ENCODE data around the gene OPN3.
A peak's percentile ranks its signal among the peaks of the same experiment; 100 is the strongest.

OPN3 gene

DNA sequence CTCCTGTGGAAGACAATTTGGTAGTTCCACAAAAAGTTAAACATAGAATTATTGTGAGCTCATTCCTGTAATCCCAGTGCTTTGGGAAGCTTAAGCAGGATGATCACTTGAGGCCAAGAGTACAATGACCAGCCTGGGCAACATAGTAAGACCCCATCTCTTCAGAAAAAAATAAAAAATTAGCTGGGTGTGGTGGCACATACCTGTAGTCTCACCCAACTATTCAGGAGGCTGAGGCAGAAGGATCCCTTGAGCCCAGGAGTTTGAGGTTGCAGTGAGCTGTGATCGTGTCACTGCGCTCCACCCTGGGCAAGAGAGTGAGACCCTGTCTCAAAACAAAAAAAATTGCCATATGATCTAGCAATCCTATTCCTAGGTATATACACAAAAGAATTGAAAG lies 4.1 kb upstream of the OPN3 start:
- no peak for DNase-seq

DNA sequence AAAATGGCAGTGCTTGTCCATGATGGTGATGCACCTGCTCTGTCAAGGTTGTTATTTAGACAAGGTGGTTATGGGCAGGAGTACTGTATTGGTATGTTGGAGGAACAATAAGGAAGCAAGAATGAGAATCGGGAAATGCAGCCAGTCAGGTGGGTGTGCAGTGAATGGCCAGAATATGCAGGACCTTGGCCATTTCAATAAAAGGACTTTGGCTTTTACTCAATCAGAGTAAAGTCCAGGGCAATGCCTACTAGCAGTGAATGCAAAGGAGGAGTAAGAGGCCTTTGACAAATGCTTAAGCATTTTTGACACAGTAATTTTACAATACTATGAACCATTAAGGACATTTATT lies 2.4 kb upstream of the OPN3 start:
- no peak for DNase-seq

DNA sequence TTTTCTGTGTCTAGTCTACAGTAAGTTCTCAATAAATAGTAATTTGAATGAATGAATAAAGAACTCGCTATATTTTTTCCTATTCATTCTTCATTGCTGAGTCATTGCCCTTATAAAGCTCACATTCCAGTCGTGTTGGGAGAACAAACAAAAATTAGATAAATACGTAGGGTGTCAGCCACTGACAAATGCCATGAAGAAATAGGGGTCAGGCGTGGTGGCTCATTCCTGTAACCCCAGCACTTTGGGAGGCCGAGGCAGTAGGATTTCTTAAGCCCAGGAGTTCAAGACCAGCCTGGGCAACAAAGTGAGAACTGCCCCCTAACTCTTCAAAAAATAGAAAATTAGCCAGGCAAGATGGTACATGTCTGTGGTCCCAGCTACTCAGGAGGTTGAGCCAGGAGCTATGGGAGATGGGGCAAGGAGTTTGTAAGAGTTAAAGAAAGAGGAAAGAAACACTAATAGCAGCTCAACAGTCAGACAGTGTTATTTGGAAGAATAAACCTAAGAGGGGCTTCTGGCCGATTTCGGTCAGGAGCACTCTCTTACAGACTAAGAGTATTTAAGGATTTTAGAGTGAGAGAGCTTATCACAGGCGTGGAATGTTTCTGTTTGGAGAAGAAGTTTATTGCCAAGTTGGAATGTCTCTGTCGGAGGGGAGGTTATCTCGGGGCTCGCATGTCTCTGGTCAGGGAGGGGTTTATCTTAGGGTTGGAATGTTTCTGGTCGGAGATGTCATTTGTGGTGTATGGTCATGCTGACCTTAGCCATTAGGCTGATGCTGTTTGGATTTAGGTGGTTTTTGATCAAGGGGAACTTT lies 1.8 kb upstream of the OPN3 start:
- no peak for DNase-seq

DNA sequence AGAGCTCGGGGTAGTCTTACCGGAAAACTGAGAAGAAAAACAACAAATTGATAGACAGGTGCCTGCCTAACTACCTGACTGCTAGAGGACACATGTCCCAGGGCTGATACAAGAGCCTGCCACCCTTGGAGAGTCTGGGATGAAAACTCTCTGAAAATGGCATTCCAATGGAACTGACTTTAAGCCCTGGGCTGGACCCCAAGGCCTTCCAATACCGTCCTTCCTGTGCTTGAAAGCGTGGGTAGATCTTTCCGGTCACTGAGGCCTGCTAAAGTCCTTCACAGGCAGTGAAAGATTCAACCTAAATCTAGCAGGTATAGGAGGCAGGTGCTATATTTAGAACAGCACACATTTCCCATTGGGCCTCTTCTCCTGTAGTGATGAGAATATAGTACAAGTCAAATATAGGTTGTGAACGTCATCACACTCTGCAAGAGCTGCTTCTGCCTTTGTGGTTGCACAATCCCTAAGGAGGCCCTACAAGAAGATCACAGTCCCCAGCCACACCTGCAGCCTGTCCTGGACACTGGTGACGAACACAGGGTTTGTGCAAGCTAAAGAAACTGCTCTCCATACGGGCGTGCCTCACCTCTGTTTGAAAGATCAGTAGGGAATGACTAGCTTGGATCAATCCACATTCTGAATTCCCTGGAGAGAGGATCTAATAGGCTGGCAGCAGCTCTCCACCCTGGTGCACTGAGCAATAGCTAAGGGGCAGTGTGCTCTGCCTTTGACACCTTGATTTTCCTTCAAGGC lies 876 bp upstream of the OPN3 start:
- DNase-seq: no peak

DNA sequence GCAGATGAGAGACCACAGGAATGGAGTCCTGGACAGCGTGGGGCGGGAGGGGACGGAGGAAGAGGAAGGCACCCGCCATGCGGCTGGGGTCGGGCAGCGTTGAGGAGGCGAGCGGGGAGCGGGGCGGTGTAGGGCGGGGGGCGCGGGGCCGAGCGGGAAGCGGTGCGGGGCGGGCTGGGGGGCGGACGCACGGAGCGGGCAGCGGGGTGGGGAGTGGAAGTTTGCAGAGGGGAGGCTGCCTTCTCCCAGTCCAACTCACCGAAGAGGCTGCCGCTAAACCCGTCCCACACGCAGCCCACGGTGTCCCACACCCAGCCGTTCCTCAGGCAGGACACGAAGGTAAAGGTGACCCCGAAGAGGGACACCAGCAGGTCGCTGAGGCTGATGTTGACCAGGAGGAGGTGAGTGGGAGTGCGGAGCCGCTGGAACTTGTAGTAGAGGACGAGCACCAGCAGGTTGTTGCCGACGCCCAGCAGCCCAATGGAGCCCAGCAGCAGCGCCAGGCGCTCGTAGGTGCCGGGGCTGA lies 483 bp downstream of the OPN3 start:
- DNase-seq: peak; percentile 23 to 57 (median 26)

DNA sequence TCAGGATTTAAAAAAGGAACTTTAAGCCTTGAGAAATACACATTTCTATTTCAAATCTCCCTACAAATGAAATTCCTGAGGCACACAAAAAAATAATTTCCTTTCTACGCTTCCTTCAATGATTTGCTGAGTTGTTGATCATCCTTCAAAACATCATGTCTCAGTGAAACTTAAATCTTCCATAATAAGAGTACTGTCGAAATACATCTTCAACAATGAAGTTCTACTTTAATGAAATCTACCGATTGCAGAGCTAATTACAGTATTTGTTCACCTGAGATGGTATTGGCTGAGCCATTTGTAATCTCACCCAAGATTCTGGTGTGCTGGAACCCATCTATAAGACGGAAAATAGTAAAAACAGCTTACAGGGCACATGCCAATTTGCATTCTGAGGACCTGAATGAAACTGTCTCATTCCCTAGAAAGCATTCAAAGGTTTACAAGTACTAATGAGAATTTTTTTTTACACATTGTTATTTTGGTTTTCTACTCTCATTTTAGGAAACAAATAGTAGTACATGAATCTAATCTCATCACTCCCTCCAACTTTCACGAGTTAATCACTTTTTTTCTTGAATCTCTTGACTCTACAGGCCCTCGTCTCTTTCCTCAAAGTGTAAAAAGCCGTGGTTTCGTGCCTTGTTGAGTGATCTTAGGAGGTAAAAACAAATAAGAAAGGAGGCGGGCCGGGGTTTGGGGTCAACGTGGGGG lies 1.1 kb downstream of the OPN3 start:
- no peak for DNase-seq

DNA sequence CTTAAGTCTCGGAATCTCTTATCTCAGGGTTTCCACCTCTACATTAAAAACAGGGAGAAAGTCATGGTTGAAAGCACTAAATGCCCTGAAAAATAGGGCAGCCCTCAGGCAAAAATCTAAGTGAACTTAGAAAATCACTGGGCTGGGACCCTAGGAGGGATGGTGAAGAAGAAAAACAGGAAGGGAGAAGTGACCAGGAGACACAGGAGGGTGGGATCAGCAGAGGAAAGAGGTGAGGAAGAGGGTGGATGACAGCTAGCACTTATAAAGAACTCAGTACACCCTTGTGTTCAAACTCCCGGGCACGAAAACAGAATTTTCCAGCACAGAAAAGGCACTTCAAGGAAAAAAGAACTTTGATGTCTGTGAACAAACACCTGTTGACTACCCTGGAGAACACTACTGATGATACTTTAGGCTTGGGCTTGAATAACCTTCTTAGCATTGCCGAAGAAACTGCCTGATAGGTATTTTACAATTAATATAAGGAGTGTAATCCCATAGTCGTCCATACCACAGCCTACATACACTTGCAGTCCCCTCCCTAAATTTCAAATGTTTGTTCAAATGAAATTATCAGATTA lies 2.0 kb downstream of the OPN3 start:
- no peak for DNase-seq

DNA sequence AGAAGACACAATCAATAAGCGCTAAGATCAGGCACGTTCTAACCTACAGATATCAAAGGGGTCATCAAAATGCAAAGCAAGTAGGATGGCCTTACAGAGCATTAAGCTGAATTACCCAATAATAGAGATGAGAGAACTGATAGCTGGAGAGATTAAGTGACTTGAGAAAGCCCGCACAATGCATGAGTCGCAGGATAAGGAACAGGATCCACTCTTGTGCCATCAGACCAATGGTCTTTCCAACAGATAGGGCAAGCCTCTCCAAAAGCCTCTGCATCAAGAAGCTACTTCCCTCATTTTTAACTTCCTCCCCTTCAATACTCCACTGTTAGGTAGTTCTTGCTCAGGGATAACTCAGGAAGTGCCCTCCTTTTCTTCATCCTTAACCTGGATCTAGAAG lies 2.6 kb downstream of the OPN3 start:
- DNase-seq: peak; percentile 56 to 70 (median 61)

DNA sequence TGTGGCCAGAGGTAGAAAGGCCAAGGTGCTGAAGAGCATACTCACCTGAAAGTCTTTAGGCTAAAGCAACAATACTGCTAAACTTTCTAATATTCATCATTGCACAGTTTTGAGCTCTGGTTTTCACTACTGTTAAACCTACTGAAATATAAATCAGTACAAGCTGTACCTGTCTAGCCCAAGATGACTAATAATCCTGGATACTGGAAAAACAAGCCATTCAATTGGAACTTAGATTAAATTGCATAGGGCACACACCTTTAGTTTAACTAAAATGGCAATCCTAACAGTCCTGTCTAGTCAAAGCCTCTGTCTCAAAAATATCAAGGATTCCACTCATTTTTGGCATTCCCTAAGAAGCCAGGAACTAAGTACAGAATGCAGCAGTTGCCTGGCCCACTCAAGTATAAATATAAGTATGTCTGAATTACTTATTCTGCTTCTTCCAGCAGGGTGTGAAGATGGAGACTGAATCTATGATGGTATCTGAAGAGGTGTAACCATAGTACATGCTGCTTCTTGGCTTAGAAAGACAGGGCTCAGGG lies 3.1 kb downstream of the OPN3 start:
- DNase-seq: no peak

DNA sequence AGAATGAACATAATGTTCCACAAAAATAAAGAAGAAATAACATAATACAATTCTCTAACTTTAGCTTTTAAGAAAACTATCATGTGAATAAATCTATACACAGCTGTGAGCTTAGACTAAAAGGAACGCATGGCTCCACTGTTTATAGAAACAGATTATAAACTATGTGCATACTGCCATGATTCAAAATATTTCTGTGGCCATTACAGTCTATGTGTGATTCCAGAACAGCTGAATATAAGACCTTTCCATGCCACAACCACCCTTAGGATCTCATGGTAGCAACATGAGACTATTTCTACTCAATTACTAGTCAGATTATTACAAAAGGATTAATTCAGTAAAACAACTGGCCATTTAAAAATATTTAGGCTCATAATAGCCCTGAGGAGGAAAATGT lies 3.9 kb downstream of the OPN3 start:
- no peak for DNase-seq

DNA sequence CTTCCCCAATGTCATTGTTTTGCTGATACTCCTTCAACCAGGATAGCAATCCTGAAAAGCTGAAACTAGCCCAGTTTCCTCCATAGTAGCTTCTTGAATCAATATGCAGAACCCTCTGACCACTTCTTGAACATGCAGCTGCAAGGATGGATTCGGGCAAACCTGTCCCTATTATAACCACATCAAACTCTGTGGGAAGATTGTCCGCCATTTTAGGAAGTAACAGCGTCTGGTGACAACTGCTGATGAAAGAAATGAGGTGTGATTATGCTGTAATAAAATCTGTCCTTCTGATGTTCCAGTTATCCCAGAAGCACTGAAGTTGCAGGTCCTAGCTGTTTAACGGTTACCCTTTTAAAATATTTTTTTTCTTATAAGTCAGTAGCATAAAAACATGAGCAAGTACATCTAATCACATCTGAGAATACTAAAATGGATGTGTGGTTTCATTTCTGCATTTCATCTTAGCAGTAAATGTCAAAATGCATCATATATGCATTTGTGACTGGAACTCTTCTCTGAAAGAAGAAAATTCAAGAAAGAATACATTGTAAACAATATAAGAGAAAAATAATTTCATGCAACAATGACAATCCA lies 4.5 kb downstream of the OPN3 start:
- no peak for DNase-seq

DNA sequence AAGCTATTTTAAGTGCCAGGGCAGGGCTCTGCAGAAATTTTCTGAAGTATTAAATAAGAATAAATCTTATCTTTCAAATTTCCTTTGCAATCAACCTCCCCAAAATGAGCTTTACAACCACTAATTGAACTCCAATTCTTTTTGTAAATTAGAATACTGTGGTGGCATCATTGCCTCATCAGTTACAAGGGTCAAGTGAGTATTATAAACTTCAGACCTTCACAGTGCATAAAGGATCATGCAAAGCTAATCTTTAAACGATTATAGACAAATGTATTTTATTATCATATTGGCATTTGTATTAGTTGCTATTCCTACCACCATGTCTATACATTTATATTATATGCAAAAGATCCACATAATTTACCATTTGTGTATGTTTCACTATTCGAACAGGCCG lies 7.2 kb downstream of the OPN3 start:
- no peak for DNase-seq

DNA sequence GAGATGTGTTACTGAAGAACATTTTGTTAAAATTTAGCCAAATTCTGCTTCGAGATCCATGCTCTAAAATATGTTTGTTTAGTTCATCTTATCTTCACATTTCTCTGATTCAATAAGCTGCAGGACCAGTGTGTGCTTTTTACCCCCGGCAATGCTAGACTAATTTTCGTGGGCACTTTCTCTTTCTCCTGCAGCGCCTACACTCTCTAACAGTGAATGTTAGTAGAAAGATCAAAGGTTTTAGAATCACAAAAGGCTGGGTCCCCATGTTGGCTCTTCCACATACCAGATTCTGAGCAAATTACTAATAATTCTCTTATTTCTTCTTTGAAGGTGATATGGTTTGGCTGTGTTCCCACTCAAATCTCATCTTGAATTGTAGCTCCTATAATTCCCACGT lies 8.5 kb downstream of the OPN3 start:
- DNase-seq: no peak

DNA sequence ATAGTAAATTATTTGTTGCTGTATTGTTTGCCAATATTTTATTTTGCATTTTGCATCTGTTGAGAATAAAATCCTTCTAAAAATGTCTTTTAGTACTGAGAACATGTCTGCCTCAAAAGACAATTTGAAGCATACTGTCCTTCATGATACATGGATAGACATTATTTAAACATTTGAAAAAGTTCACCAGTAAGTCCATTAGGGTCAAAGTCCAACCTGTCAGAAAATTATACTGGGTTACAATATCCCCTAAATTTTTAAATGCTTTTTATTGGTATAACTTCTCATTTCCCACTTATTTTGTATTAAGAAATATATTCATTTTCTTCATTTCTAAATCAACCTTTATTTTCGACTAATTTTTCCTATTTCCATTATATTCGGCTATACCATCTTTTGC lies 9.3 kb downstream of the OPN3 start:
- no peak for DNase-seq

DNA sequence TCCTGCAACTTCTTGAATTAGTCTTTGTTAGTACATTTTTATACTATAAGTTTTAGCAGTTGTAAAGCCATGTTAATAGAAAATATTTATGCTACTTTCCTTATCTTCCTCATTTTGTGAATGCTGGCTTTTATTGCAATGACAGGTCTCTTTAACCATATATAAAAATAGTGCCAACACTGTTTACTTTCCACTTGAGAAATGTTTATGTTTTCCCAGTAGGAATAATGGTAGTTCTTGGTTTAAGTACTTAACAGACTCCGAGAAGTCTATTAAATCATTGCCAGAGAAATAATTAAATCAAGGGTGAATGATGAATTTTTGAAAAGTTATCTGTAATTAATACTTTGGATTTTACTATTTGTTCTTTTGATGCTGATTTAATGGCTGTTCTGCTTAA lies 9.7 kb downstream of the OPN3 start:
- no peak for DNase-seq

DNA sequence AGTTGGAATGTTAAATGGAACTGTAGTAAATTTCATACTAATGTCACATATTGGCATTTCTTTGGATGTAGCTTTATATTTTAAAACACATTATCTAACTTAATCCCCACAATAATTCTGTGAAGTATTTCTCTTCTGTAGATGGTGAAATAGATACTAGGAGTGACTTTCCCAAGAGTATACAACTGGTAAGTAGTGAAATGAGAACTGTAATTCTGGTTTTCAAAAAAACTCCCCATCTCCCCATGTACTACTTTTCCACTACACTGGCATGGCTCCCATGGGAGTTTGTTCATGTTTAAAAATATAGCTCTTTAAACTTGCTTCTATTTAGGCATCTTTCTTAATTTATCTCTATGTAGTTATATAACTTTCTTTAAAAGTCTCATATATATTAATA lies 10.2 kb downstream of the OPN3 start:
- DNase-seq: no peak

DNA sequence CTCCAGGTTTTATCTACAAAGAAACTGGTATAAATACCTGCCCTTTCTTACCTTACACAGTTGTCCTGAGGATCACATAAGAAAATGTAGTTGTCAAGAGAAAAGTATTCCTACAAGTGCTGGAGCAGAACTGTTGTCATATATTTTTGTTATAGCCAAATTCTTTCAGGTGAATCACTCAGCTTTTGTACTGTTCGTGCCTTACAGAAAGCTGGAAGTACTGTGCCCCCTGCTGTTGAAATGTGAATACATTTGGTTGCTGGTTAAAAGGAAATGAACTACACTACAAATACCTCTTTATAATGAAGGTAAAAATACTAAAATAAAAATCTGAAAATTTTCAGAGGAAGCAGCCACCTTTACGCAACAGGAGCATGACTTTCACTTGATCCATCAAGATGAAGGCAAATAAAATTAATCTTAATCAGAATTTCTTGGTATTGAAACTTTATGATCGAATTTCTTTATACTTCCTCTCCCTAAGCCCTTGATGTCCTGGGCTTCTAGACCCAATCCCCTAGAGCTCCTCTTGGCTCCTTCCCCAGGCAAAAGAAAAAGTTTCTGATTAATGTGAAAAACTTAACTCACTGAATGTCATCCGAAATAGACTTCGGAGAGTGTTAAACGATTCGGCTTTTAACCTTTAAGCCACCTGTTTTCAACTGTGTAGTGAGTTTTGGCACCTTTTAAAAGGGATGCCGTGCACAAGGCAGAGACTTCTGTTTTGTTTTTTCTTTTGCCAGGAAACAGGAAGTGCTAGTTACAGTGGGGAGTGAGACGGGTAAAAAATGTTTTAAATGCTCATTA lies 12.5 kb downstream of the OPN3 start:
- peak; percentile 74 to 85 (median 80) for DNase-seq

DNA sequence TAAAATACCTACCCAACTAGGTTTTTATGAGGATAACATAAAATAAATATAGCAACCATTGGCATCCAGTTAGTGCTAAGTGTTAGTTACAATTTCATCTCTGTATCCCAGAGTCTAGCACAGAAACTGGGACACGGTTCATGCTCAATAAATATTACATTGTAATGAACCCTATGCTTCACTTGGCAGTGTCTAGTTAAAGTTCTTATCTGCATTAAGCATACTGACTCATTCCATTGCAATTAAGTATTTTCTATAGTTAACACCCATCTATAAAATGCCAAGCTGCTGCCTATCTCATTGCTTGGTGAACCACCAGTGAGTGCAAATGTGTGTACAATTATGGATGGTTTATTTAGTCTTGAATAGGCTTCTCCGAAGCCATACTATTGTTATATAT lies 15.2 kb downstream of the OPN3 start:
- DNase-seq: no peak

DNA sequence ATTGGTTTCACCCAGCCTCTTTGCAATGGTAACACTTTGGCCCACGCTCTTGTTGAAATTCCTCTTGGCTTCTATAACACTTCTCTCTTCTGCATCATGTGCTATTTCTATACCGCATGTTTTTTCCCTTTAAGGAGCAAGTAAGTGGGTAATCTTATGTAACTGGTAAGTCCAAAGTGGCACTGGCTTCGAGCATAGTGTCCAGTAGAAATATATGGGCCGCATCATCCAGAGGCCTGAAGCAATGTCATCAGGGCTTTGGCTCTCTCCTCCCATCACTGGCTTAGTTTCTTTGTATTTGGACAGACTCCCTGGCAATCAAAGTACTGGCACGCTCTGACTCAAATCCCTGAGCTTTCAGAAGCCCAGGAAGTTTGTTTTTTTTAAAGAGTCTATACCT lies 17.5 kb downstream of the OPN3 start:
- peak in 2 of 3 donors; percentile 30 to 51 for DNase-seq

DNA sequence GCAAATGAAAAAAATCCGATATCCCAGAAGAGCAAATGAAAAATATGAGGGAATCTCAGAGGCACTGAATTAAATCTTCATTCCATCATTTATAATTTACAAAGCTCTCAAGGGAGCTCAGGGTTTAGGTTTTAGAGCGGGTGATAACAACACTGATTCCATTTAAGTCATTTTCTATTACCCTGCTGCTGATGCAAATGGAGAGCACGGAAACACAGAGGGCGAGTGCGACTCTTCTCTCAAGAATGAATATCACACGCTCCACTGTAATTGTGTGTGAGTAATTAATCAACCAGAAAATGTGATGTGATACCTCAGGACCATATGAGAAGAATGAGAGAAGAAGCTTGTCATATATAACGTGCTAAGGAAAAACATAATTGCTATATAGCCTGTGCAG lies 22.7 kb downstream of the OPN3 start:
- no peak for DNase-seq

Measured in suppressor macrophage treated with lipopolysaccharide for 1 hour (primary cell).